Bronchial epithelial cell (primary cell): ENCODE data around the gene TLR6. TPM values are rescaled to one million over a fixed set of nuclear protein-coding genes. Genes with fewer than 3 reads are reported as not detected.

ENCODE experiments used
- DNase-seq: peaks from one replicate; pipeline ENCODE4 v3.0.0-alpha.2; 2010; ENCODE audit warnings: low read depth
- FAIRE-seq: peaks from 2 replicates; lab custom pipeline; 2011; peaks lifted over from hg19 to GRCh38; lab: Jason Lieb, UNC
- H3K27me3 ChIP-seq: 2 replicates; pipeline ENCODE4 v1.5.1; 2011; ENCODE audit warnings: low read length; ENCODE audit not compliant: control insufficient read depth, insufficient read depth
- H3K36me3 ChIP-seq: 2 replicates; pipeline ENCODE4 v1.5.1; 2011; ENCODE audit warnings: low read length; ENCODE audit not compliant: control insufficient read depth, insufficient read depth
- H3K4me3 ChIP-seq: 2 replicates; pipeline ENCODE4 v1.5.1; 2011; ENCODE audit warnings: mild to moderate bottlenecking, low read depth, low read length, control low read depth
- total RNA-seq: library from RNA; depleted of rRNA; stranded (reverse); fragments of >200 nt; gene quantifications from 2 replicates; pipeline ENCODE4 v1.2.1, GENCODE V29; 2014
- TF ChIP-seq, protein P1 (sequence below): IDR thresholded peaks from 2 replicates; pipeline ENCODE4 v1.5.1; 2011; ENCODE audit warnings: mild to moderate bottlenecking, moderate library complexity, low read length, control low read depth, inconsistent platforms; ENCODE audit not compliant: insufficient read depth, severe bottlenecking

The TLR6 gene
- total RNA-seq: 0.26 and 0.38 TPM in 2 replicates

DNA sequence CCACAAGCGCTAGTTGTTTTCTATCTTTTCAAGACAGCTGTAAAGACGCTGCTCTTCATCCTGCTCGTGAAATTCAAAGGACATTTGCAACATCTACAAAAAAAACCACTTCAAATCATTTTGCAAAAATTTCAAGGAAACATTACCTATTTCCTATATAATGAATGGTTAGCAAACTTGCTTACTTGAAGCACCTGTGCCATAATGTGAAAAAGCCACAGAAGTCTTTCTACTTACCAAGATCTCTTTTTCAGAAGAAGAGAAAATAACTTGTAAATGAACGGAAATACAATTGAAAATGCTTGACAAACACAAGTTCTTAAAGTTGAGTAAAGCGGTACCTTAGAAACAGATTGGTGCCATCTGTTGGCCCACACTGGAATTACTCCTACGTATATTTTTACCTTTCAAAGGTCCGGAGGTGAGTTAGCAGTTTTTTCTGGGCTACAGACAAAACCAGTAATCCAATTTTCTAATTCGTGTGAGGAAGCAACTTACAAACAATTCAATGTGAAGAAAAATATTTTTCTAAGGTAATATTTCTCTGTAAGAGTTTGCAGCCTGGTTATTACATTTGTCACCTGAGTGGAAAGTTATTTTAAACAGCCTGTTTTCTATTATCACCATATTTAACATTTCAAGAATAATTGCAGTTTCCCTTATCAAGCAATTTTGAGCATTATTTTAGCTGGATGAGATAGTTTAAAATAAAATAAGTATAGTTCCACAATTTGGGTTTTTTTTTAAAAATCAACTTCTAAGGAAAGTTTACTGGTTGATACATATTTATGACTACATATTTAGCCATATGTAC lies at the start of gene TLR6:
TSS of gene TLR6 (minus strand) at position 294 of the 814 bp plus-strand sequence. CDS start 27,344 bp downstream, outside the sequence.
- no peak within 1 kb of the TSS for H3K4me3 ChIP-seq
- no peaks in the 10 kb centered on the region for H3K36me3 ChIP-seq
- no peaks in the 10 kb centered on the region for H3K27me3 ChIP-seq
- peak; percentile 79 for DNase-seq
- TF ChIP-seq, protein P1, sequence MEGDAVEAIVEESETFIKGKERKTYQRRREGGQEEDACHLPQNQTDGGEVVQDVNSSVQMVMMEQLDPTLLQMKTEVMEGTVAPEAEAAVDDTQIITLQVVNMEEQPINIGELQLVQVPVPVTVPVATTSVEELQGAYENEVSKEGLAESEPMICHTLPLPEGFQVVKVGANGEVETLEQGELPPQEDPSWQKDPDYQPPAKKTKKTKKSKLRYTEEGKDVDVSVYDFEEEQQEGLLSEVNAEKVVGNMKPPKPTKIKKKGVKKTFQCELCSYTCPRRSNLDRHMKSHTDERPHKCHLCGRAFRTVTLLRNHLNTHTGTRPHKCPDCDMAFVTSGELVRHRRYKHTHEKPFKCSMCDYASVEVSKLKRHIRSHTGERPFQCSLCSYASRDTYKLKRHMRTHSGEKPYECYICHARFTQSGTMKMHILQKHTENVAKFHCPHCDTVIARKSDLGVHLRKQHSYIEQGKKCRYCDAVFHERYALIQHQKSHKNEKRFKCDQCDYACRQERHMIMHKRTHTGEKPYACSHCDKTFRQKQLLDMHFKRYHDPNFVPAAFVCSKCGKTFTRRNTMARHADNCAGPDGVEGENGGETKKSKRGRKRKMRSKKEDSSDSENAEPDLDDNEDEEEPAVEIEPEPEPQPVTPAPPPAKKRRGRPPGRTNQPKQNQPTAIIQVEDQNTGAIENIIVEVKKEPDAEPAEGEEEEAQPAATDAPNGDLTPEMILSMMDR: peak; percentile 59
- FAIRE-seq: no peak

DNA sequence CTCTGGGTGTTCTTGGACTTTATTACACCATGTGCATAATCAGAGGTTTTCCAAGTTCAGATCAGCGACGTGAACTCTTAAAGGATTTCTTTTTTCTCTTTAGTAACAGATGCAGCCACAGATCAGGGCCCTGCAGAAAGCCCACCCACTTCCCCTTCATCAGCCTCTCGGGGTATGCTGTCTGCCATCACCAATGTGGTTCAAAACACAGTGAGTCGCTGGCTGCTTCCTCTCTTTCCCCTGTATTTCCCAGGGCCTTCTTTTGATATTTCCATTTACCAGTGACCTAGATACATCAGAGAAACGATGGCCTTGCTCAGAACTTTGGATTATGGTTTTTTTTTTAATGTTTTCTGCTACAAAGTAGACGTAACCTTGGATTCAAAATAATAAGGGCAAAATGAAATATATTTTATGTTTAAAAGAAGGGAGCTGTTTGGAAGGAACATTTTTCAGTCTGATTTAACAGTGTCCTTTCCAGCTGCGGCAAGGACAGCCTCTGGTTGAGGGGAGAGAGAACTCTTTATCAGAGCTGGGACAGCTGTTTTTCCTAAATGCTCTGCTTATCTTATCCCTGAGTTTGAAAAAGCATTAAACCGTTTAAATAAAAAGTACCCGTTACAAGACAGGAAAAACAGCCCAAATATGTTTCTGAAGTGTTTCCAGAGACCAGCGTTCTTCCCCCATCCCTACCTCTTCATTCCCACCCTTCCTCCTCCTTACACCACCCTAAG lies 49.2 kb upstream of the TLR6 start:
- TF ChIP-seq, protein P1: no peak
- no peak for FAIRE-seq
- Histone ChIP-seq H3K27me3 (no peaks in the 10 kb centered on the region), H3K36me3 (peaks cover 8% of the 10 kb centered on the region), H3K4me3 (no peak overlapping the region)
- DNase-seq: no peak

GRCh38 chr4:38904682-38905081 lies 48.1 kb upstream of the TLR6 start:
- FAIRE-seq: no peak
- Histone ChIP-seq H3K36me3 (peaks cover 5% of the 10 kb centered on the region), H3K4me3 (no peak overlapping the region), H3K27me3 (no peaks in the 10 kb centered on the region)
- TF ChIP-seq, protein P1: no peak
- DNase-seq: no peak

- FAIRE-seq: no peak
- Histone ChIP-seq H3K4me3 (no peak overlapping the region), H3K36me3 (peaks cover 3% of the 10 kb centered on the region), H3K27me3 (no peaks in the 10 kb centered on the region)
- DNase-seq: no peak
- TF ChIP-seq, protein P1: no peak
Measured at GRCh38 chr4:38904090-38904666, 47.6 kb upstream of the TLR6 start.

GRCh38 chr4:38902695-38903094 lies 46.1 kb upstream of the TLR6 start:
- peaks cover 3% of the 10 kb centered on the region for H3K36me3 ChIP-seq
- FAIRE-seq: no peak
- TF ChIP-seq, protein P1: peak; percentile 18

More at GRCh38 chr4:38902695-38903094, 46.1 kb upstream of the TLR6 start:
- H3K27me3 ChIP-seq: no peaks in the 10 kb centered on the region
- H3K4me3 ChIP-seq: no peak overlapping the region
- peak; percentile 43 for DNase-seq
